Liver (tissue), 3 donors: Measurements from ENCODE around the gene ATP10A.

Experiments used
- FOXA1 ChIP-seq: IDR thresholded peaks from 2 replicates; pipeline ENCODE4 v1.6.1; 2016; ENCODE audit warnings: antibody characterized with exemption
- HNF4G ChIP-seq: IDR thresholded peaks from 2 replicates; pipeline ENCODE4 v1.6.1; 2016; ENCODE audit warnings: antibody characterized with exemption
- MAX ChIP-seq: IDR thresholded peaks from 2 replicates; pipeline ENCODE4 v1.6.1; 2016; ENCODE audit warnings: antibody characterized with exemption
- RAD21 ChIP-seq, 2 donors: IDR thresholded peaks; 2 replicates each; pipeline ENCODE4 v1.6.1; 2016; ENCODE audit warnings: antibody characterized with exemption in 2 of 2, mild to moderate bottlenecking in 2 of 2
- SP1 ChIP-seq: IDR thresholded peaks from 2 replicates; pipeline ENCODE4 v1.6.1; 2018; ENCODE audit warnings: antibody characterized with exemption, mild to moderate bottlenecking
- TAF1 ChIP-seq: conservative IDR thresholded peaks from 2 replicates; pipeline ENCODE4 v1.6.1; 2016; ENCODE audit warnings: antibody characterized with exemption, mild to moderate bottlenecking
- YY1 ChIP-seq: IDR thresholded peaks from 2 replicates; pipeline ENCODE4 v1.6.1; 2016; ENCODE audit warnings: antibody characterized with exemption, mild to moderate bottlenecking
- ZBTB33 ChIP-seq: IDR thresholded peaks from 2 replicates; pipeline ENCODE4 v1.6.1; 2016; ENCODE audit warnings: antibody characterized with exemption
- TF ChIP-seq, protein P1 (sequence below): fragments of 150-350 bp; IDR thresholded peaks from 2 replicates; pipeline ENCODE4 v1.5.1; 2017; ENCODE audit warnings: improper control_type of control experiment, low read depth, low read length; ENCODE audit not compliant: missing input control
- donor health status: healthy.
- donor health status: healthy.

DNA sequence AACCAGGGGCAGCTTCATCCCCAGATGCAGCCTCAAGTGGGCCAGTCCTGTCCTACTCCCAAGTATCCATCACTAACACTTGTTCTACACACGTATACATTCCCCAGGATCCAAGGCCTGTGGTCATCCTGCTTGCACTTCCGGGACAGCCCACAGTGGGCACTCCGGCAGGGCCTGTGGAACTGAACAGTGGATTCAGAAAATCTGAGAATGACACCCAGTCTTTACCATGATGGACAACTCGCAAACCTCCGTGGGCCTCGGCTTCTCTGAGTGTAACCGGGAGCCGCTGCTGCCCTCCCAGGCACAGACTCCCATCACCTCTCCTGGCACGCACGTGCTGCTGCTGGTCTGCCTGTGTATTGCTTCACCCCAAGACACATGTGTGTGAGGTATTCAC is 59.6 kb downstream of the ATP10A start:
- TF ChIP-seq, protein P1, sequence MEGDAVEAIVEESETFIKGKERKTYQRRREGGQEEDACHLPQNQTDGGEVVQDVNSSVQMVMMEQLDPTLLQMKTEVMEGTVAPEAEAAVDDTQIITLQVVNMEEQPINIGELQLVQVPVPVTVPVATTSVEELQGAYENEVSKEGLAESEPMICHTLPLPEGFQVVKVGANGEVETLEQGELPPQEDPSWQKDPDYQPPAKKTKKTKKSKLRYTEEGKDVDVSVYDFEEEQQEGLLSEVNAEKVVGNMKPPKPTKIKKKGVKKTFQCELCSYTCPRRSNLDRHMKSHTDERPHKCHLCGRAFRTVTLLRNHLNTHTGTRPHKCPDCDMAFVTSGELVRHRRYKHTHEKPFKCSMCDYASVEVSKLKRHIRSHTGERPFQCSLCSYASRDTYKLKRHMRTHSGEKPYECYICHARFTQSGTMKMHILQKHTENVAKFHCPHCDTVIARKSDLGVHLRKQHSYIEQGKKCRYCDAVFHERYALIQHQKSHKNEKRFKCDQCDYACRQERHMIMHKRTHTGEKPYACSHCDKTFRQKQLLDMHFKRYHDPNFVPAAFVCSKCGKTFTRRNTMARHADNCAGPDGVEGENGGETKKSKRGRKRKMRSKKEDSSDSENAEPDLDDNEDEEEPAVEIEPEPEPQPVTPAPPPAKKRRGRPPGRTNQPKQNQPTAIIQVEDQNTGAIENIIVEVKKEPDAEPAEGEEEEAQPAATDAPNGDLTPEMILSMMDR = no peak
- no peak for TF ChIP-seq TAF1
- TF ChIP-seq ZBTB33 = no peak
- no peak for TF ChIP-seq MAX
- no peak for TF ChIP-seq RAD21 (IDR thresholded peaks at IDR 0.05)
- no peak for TF ChIP-seq HNF4G
- TF ChIP-seq YY1 = no peak
- TF ChIP-seq FOXA1 = no peak
- TF ChIP-seq SP1 = no peak
